ENCODE results near the gene ZDHHC13.

ZDHHC13 gene

GRCh38 chr11:19076744-19077589 is 40.0 kb upstream of the ZDHHC13 start:
- peak; percentile 94 to 98 (median 97) for TF ChIP-seq CTCF (IDR thresholded peaks at IDR 0.05; ENCODE audit: unreplicated experiment in 3 of 3)
- no peaks in the 10 kb centered on the region for H3K9me3 Mint-ChIP-seq
- peaks cover 20% of the 10 kb centered on the region for H3K27me3 Mint-ChIP-seq (ENCODE audit: low read depth)
- no peak overlapping the region for H3K4me3 Mint-ChIP-seq
- H3K36me3 Mint-ChIP-seq (ENCODE audit: low read depth) = no peaks in the 10 kb centered on the region
- H3K4me1 Mint-ChIP-seq = peaks cover 5% of the 10 kb centered on the region
- no peak overlapping the region for H3K27ac Mint-ChIP-seq

- H3K27me3 Mint-ChIP-seq (ENCODE audit: low read depth) = peaks cover 20% of the 10 kb centered on the region
- H3K4me3 Mint-ChIP-seq = no peak overlapping the region
- no peak overlapping the region for H3K27ac Mint-ChIP-seq
- H3K4me1 Mint-ChIP-seq = peaks cover 5% of the 10 kb centered on the region
- H3K9me3 Mint-ChIP-seq = no peaks in the 10 kb centered on the region
- no peaks in the 10 kb centered on the region for H3K36me3 Mint-ChIP-seq (ENCODE audit: low read depth)
- no peak for TF ChIP-seq CTCF (IDR thresholded peaks at IDR 0.05; ENCODE audit: unreplicated experiment in 3 of 3)
Measured at GRCh38 chr11:19077965-19078364, 39.0 kb upstream of the ZDHHC13 start.

GRCh38 chr11:19079643-19080440 is 37.1 kb upstream of the ZDHHC13 start:
- Mint-ChIP-seq H3K4me1 (peaks cover 5% of the 10 kb centered on the region), H3K27ac (no peak overlapping the region), H3K9me3 (no peaks in the 10 kb centered on the region), H3K4me3 (no peak overlapping the region), H3K27me3 (ENCODE audit: low read depth) (peaks cover 17% of the 10 kb centered on the region), H3K36me3 (ENCODE audit: low read depth) (no peaks in the 10 kb centered on the region)
- TF ChIP-seq CTCF (IDR thresholded peaks at IDR 0.05; ENCODE audit: unreplicated experiment in 3 of 3) = no peak

GRCh38 chr11:19080579-19080993 is 36.4 kb upstream of the ZDHHC13 start:
- H3K27me3 Mint-ChIP-seq (ENCODE audit: low read depth) = peaks cover 17% of the 10 kb centered on the region
- H3K9me3 Mint-ChIP-seq = no peaks in the 10 kb centered on the region
- no peak overlapping the region for H3K27ac Mint-ChIP-seq
- H3K4me3 Mint-ChIP-seq = no peak overlapping the region
- H3K4me1 Mint-ChIP-seq = peaks cover 5% of the 10 kb centered on the region
- TF ChIP-seq CTCF (IDR thresholded peaks at IDR 0.05; ENCODE audit: unreplicated experiment in 3 of 3) = no peak
- no peaks in the 10 kb centered on the region for H3K36me3 Mint-ChIP-seq (ENCODE audit: low read depth)

GRCh38 chr11:19083166-19083565 is 33.8 kb upstream of the ZDHHC13 start:
- Mint-ChIP-seq H3K4me3 (no peak overlapping the region), H3K27me3 (ENCODE audit: low read depth) (peaks cover 9% of the 10 kb centered on the region), H3K9me3 (no peaks in the 10 kb centered on the region), H3K36me3 (ENCODE audit: low read depth) (no peaks in the 10 kb centered on the region), H3K4me1 (peaks cover 5% of the 10 kb centered on the region), H3K27ac (no peak overlapping the region)
- TF ChIP-seq CTCF (IDR thresholded peaks at IDR 0.05; ENCODE audit: unreplicated experiment in 3 of 3) = no peak
